Pancreas (tissue), 10 donors: ENCODE measurements around the gene HEG1. TPM values are rescaled to one million over a fixed set of nuclear protein-coding genes. Genes with fewer than 3 reads are reported as not detected.

Experiments
- ATAC-seq, 4 donors: fragments of 200-7000 bp; cut with Tn5 transposase; one replicate each; pipeline versions ENCODE4 v1.8.0 to v1.9.1; 2020; ENCODE audit warnings: mild to moderate bottlenecking in 4 of 4, moderate library complexity in 4 of 4
- DNase-seq, 6 donors: peaks; one replicate each; pipeline ENCODE4 v3.0.0-alpha.2; 2020
- FAIRE-seq: peaks from 2 replicates; lab custom pipeline; 2012; peaks lifted over from hg19 to GRCh38; lab: Jason Lieb, UNC
- H3K27ac ChIP-seq, 4 donors: fragments of 200-600 bp; sonication (generic); 1 replicate in 3 of 4; 2 replicates in 1 of 4; pipeline versions ENCODE4 v1.5.0 to v1.8.0; 2020
- H3K27me3 ChIP-seq, 4 donors: fragments of 200-600 bp; one replicate each; pipeline ENCODE4 v1.8.0; 2021
- H3K36me3 ChIP-seq, 3 donors: fragments of 200-600 bp; sonication (generic) in 1 of 3; one replicate each; pipeline versions ENCODE4 v1.5.0 to v1.8.0; 2020 to 2021
- H3K4me1 ChIP-seq, 3 donors: fragments of 200-600 bp; one replicate each; pipeline ENCODE4 v1.8.0; 2021
- H3K4me3 ChIP-seq, 4 donors: fragments of 200-600 bp; sonication (generic) in 2 of 4; one replicate each; pipeline versions ENCODE4 v1.5.0 to v1.8.0; 2020 to 2021
- H3K9me3 ChIP-seq, 4 donors: fragments of 200-600 bp; one replicate each; pipeline ENCODE4 v1.8.0; 2021
- CTCF ChIP-seq, 4 donors: fragments of 200-600 bp; sonication (generic) in 3 of 4; IDR thresholded peaks; one replicate each; pipeline versions ENCODE4 v1.5.0 to v1.8.0; 2021; ENCODE audit warnings: antibody characterized with exemption in 4 of 4
- WGBS, 2 donors: extraction: QIAGEN DNeasy Blood & Tissue Kit; methylation state at CpG; one replicate each; pipeline ENCODE4 v1.1.7; 2013; 5-methylcytosine and 5-hydroxymethylcytosine counted together
- intact Hi-C, 3 donors: fragments of 100-400 bp; cut with DNase I; formaldehyde crosslinking; loops; one replicate each; pipeline versions ENCODE4 v1.11.1 to v1.14.2; 2022
- polyA plus RNA-seq, 2 donors: library from polyadenylated mRNA; stranded (reverse); fragments of 200-250 nt; gene quantifications; one replicate each; pipeline ENCODE4 v1.2.3, GENCODE V29; 2013
- total RNA-seq, 6 donors: library from RNA; stranded (reverse); fragmentation: NEBNext Ultra II Directional in 4 of 6; extraction: Animal tissue kit (Norgen Biotek cat#: 25700) in 4 of 6; gene quantifications; one replicate each; pipeline versions ENCODE4 v1.2.1 to v1.2.4, GENCODE V29; 2021 to 2023
- donor health status: healthy with polysubstance abuse.
- donor health status: DM: no; HTN: no; CAD: no; lungs with moderate emphysema.
- donor health status: DM: no; HTN: no; CAD: no.
- donor health status: control.
- donor health status: control.
- donor health status: Bipolar disorder and iron deficiency.
- donor health status: DM: yes; HTN: yes; CAD: no.
- donor health status: DM: no; HTN: no; CAD: no.
- donor health status: DM: no; HTN: no; CAD: no.
- donor health status: DM: yes; HTN: yes; CAD: no.

HEG1 gene
- total and polyA plus RNA-seq, 8 donors = 9.6 to 36.6 (median 20.9) TPM

DNA sequence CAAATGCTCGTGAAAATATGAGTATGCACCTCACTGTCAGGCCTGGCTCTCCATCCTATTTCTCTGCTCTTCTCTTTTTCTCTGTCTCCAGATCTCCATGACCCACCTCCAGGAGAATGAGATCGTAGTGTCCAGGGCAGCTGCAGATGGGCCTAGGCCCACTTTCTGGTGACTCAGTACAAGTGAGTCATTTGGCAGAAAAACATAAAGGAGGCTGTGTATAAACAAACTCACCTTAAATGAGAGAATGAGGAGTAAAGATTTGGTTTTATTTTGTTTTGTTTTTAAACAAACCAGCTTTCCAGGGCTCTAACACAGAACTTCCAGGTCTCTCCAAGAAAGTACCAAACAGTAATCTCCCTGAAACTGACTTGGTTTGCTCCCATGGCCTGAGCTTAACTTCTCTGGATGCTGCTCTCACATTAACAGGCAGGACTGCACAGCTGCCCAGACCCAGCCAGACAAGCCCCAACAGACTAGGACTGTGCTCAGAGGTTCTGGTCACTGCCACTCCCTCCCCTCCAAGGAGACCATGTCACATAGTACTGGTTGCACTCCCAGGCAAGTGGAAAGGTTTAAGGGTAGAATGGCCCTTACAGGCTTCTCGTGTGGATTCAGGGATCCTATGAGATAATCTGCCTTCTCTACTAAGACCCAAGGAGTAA, 1.5 kb upstream of the HEG1 start:
- no peaks in the 10 kb centered on the region for H3K9me3 ChIP-seq
- DNase-seq (no peak), FAIRE-seq (no peak), ATAC-seq (no peak)
- no peak for TF ChIP-seq CTCF (IDR thresholded peaks at IDR 0.05)
- H3K36me3 ChIP-seq = no peaks in the 10 kb centered on the region
- intact Hi-C loops = no loop called here
- no peak overlapping the region for H3K27ac ChIP-seq
- H3K4me1 ChIP-seq = peaks cover 0 to 8% (median 4%) of the 10 kb centered on the region in 3 donors
- no peaks in the 10 kb centered on the region for H3K27me3 ChIP-seq
- WGBS, 2 donors = 85 to 99% methylated on average over 3 of the region's 3 CpGs
- no peak overlapping the region for H3K4me3 ChIP-seq

GRCh38 chr3:125055331-125055912, 375 bp downstream of the HEG1 start:
- no peak for TF ChIP-seq CTCF (IDR thresholded peaks at IDR 0.05)
- ATAC-seq (no peak), FAIRE-seq (no peak), DNase-seq (peak in 4 of 6 donors; percentile 29 to 75 (median 68))
- intact Hi-C loops = no loop called here
- Histone ChIP-seq H3K27ac (peak overlapping the region; percentile 51 to 76 (median 58)), H3K9me3 (no peaks in the 10 kb centered on the region), H3K4me1 (peaks cover 0 to 12% (median 4%) of the 10 kb centered on the region in 3 donors), H3K27me3 (no peaks in the 10 kb centered on the region), H3K36me3 (no peaks in the 10 kb centered on the region), H3K4me3 (peak overlapping the region; percentile 38 to 67 (median 52))
- WGBS, 2 donors = 0 to 1% methylated on average over 45 to 78 of the region's 78 CpGs

GRCh38 chr3:125054449-125055329, 1.1 kb downstream of the HEG1 start:
- DNase-seq = no peak
- Histone ChIP-seq H3K9me3 (no peaks in the 10 kb centered on the region), H3K27me3 (no peaks in the 10 kb centered on the region), H3K36me3 (no peaks in the 10 kb centered on the region), H3K27ac (peak overlapping the region; percentile 51 to 76 (median 58)), H3K4me1 (peaks cover 0 to 12% (median 4%) of the 10 kb centered on the region in 3 donors), H3K4me3 (peak overlapping the region; percentile 38 to 67 (median 52))
- intact Hi-C loops = no loop called here
- no peak for FAIRE-seq
- 13 to 15% methylated on average over 17 of the region's 17 CpGs for WGBS, 2 donors
- TF ChIP-seq CTCF (IDR thresholded peaks at IDR 0.05) = no peak
- peak in 3 of 4 donors; percentile 19 to 48 (median 41) for ATAC-seq

GRCh38 chr3:125054062-125054448, 1.7 kb downstream of the HEG1 start:
- FAIRE-seq (no peak), DNase-seq (no peak), ATAC-seq (no peak)
- Histone ChIP-seq H3K9me3 (no peaks in the 10 kb centered on the region), H3K27ac (peak overlapping the region in 2 of 4 donors; percentile 19 to 76), H3K36me3 (no peaks in the 10 kb centered on the region), H3K27me3 (no peaks in the 10 kb centered on the region), H3K4me3 (peak overlapping the region in 2 of 4 donors; percentile 52 to 67), H3K4me1 (peaks cover 0 to 12% (median under 1%) of the 10 kb centered on the region in 3 donors)
- TF ChIP-seq CTCF (IDR thresholded peaks at IDR 0.05) = no peak
- 71 to 75% methylated on average over 7 of the region's 7 CpGs for WGBS, 2 donors
- intact Hi-C loops = no loop called here
